ENCODE results near the gene PIGC.

PIGC gene

DNA sequence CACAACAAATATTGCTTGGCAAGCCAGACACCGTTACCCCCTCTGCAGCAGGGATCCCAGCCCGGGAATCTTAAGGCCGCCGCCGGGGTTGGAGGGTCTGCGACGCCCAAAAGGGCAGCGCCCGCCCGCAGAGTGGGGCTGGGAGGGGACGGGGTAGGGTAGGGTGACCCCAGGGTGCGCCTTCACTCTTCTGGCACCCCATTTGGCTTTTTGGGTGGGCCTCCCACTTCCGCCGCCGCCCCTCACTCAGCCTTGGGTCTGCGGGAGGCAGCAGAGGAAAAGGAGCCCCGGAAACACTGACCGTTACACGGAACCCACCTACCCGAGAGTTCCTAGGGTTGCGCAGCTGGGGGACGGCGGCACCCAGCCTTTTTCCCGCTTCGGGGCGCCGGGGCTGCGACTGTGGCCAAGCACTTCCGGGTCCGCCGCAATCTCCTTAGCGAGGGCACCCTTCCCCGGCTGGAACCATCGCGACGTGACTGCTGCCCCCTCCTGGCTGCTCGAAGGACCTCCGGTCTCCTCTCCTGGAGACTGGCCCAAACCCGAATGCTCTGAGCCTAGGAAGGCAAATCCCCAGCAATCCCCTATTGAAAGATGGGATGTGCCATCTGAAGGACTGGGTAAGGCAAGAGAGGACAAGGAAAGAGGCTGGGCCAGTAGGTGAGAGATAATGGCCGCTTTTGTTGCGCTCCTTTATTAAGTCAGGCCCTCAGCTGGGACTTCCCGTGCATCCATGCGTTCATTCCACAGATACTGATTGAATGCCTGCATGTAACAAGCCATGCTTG lies at the start of gene PIGC:
TSS of gene PIGC (minus strand) at position 404 of the 788 bp plus-strand sequence. CDS start 1,447 bp downstream, outside the sequence.
- H3K27ac ChIP-seq, result peak within 1 kb of the TSS; percentile 73 to 89
- peak; percentile 70 for TF ChIP-seq CTCF (IDR thresholded peaks at IDR 0.05)
- DNase-seq (ENCODE audit: low spot score), result peak; percentile 87

DNA sequence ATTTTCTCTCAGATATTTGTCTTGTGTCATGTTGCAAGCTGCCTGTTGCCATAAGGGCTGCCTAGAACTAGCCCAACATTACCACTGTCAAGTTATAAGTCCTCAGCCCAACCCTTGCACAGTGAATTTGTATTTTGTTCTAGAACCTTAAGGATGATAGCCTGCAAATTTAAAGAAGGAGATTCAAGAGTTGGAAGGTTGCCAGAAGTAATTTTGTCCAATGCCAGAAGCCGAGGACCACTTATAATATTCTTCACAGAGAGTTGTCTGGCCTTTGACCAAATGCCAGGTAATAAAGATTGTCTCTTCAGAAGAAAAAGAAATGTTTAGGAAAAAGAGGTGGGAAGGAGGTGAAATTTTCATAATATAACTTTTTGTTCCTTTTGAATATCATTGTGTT lies 48.6 kb upstream of the PIGC start:
- no peak overlapping the region for H3K27ac ChIP-seq
- no peak for DNase-seq (ENCODE audit: low spot score)
- no peak for TF ChIP-seq CTCF (IDR thresholded peaks at IDR 0.05)
- H3K4me3 ChIP-seq, result no peak overlapping the region

More for the DNA sequence above, at the start of gene PIGC:
- peak within 1 kb of the TSS; percentile 99 for H3K4me3 ChIP-seq

DNA sequence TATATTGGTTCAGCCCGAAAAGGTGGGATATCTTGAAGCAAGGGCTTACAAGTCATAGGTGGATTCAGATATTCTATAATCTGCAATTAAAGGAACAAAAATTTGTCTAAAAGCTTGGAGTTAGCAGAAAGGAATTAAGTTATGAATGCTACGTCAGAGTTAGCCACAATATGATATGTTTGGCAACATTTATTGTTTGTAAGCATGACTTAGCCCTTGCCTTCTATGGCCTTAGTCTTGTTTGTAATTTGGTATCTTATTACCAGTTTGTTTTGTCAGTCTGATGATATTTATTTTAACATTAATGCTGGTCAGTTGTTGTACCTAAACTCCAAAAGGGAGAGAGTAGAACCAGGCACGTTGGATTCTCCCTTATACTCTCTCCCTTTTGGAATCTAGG lies 46.0 kb upstream of the PIGC start:
- H3K4me3 ChIP-seq, result no peak overlapping the region
- H3K27ac ChIP-seq, result no peak overlapping the region
- no peak for TF ChIP-seq CTCF (IDR thresholded peaks at IDR 0.05)
- DNase-seq (ENCODE audit: low spot score), result no peak

DNA sequence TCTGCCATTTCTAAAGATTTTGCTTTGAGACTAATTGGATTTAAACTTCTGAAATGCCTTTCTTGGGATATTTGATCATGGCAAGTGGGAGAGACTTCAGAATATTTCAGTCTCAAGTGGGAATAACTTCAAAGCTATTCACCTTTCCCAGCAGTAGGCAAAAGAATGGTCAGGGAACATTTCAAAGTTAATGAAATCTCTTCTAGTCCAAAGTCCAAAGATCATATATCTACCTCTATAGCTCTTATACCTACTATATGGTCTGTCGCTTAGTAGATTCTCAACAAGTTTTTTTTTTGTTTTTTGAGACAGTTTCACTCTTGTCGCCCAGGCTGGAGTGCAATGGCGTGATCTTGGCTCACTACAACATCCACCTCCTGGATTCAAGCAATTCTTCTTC lies 44.5 kb upstream of the PIGC start:
- no peak for DNase-seq (ENCODE audit: low spot score)
- TF ChIP-seq CTCF (IDR thresholded peaks at IDR 0.05), result no peak
- Histone ChIP-seq H3K4me3 (no peak overlapping the region), H3K27ac (no peak overlapping the region)

- DNase-seq (ENCODE audit: low spot score), result no peak
- no peak overlapping the region for H3K4me3 ChIP-seq
- H3K27ac ChIP-seq, result no peak overlapping the region
- TF ChIP-seq CTCF (IDR thresholded peaks at IDR 0.05), result no peak
These were observed 43.7 kb upstream of the PIGC start for GRCh38 chr1:172487550-172487949.

- H3K4me3 ChIP-seq, result no peak overlapping the region
- no peak for TF ChIP-seq CTCF (IDR thresholded peaks at IDR 0.05)
- no peak overlapping the region for H3K27ac ChIP-seq
- DNase-seq (ENCODE audit: low spot score), result no peak
These were observed 43.1 kb upstream of the PIGC start for GRCh38 chr1:172486805-172487454.

- no peak for TF ChIP-seq CTCF (IDR thresholded peaks at IDR 0.05)
- Histone ChIP-seq H3K4me3 (no peak overlapping the region), H3K27ac (no peak overlapping the region)
- no peak for DNase-seq (ENCODE audit: low spot score)
These were observed 41.8 kb upstream of the PIGC start for GRCh38 chr1:172485626-172486025.

Measured in coronary artery (tissue), 2 donors.